AG09309 (cell line): ENCODE data around the gene SYTL1.

ENCODE experiments used
- DNase-seq: peaks from one replicate; pipeline ENCODE4 v3.0.0-alpha.2; 2010; ENCODE audit warnings: low read depth
- H3K4me3 ChIP-seq: 2 replicates; pipeline ENCODE4 v1.5.1; 2011; ENCODE audit warnings: mild to moderate bottlenecking, low read depth, low read length, moderate library complexity; ENCODE audit not compliant: control insufficient read depth
- CTCF ChIP-seq: IDR thresholded peaks from 2 replicates; pipeline ENCODE4 v1.5.1; 2011; ENCODE audit warnings: mild to moderate bottlenecking, low read depth, low read length, inconsistent platforms; ENCODE audit not compliant: insufficient read depth, control insufficient read depth; ENCODE audit errors: missing control alignments

The SYTL1 gene

GRCh38 chr1:27341525-27342252 lies at the start of gene SYTL1:
Gene SYTL1, plus strand, starts transcription at chr1:27342022. Its CDS starts 3,313 bp downstream, at chr1:27345335.
- no peak for TF ChIP-seq CTCF
- H3K4me3 ChIP-seq = no peak within 1 kb of the TSS
- no peak for DNase-seq

DNA sequence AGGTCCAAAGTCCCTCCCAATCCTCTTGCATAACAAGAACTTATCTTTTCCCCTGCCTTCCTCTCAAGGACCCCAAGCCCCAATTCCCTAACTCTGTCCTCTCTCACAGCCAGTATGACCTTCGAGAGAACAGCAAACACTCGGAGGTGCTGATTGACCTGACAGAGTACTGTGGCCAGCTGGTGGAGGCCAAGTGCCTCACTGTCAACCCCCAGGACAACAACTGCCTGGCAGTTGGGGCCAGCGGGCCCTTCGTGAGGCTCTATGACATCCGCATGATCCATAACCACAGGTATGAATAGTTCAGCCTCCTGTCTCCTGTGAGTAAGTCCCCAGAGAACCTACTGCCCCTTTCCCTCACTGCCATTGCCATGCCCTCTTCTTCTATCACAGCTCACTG lies 49.7 kb upstream of the SYTL1 start:
- DNase-seq = no peak
- TF ChIP-seq CTCF = no peak
- H3K4me3 ChIP-seq = no peak overlapping the region

DNA sequence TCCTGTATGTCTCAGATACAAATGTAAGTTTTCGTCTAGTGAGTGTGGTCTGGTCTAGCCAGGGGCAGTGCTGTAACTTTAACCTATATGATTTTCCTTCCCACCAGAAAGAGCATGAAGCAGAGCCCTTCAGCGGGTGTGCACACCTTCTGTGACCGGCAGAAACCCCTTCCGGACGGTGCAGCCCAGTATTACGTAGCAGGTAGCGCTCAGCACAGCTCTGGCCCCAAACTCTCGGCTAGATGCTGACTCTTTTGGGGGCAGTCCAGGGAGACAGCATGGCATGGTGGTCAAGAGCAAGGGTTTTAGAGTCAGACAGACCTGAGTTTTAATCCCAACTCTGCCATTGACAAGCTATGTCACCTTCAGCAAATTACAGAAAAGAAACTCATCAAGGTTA lies 47.9 kb upstream of the SYTL1 start:
- TF ChIP-seq CTCF = no peak
- no peak for DNase-seq
- no peak overlapping the region for H3K4me3 ChIP-seq

DNA sequence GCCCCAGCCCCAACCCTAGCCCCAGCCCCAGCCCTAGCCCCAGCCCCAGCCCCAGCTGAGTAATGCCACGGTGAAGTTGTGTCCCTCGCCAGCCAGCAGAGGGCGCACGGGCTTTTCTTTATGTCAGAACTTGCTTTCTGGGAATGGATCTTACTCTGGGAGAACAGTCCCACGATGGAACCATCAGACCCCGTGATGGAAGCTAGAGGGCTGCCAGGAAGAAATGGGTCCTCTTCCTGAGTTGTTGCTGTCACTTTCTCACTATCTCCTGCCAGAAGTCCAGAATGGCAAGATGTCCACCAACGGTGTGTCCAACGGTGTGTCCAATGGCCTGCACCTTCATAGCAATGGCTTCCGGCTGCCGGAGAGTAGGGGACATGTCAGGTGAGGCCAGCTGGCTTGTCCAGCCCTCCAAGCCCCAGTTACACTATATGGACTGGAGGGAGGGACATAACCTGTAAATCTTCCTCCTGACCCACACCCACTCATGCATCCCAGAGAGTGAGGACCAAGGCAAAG lies 45.0 kb upstream of the SYTL1 start:
- no peak overlapping the region for H3K4me3 ChIP-seq
- DNase-seq = no peak
- TF ChIP-seq CTCF = peak; percentile 73

- no peak for DNase-seq
These were observed 43.9 kb upstream of the SYTL1 start for GRCh38 chr1:27297903-27298302.

GRCh38 chr1:27298632-27299384 lies 43.0 kb upstream of the SYTL1 start:
- no peak for TF ChIP-seq CTCF
- no peak overlapping the region for H3K4me3 ChIP-seq
- no peak for DNase-seq

More at GRCh38 chr1:27297903-27298302, 43.9 kb upstream of the SYTL1 start:
- no peak overlapping the region for H3K4me3 ChIP-seq
- TF ChIP-seq CTCF = no peak
